GM12872 (cell line): ENCODE measurements around the gene AUTS2.

ENCODE experiments used
- TF ChIP-seq, protein P1 (sequence below): IDR thresholded peaks from 3 replicates; pipeline ENCODE4 v1.5.1; 2011; ENCODE audit warnings: low read depth, mild to moderate bottlenecking, low read length, moderate library complexity; ENCODE audit not compliant: insufficient read depth

The AUTS2 gene

GRCh38 chr7:69769826-69770225, 171.6 kb downstream of the AUTS2 start:
- TF ChIP-seq, protein P1, sequence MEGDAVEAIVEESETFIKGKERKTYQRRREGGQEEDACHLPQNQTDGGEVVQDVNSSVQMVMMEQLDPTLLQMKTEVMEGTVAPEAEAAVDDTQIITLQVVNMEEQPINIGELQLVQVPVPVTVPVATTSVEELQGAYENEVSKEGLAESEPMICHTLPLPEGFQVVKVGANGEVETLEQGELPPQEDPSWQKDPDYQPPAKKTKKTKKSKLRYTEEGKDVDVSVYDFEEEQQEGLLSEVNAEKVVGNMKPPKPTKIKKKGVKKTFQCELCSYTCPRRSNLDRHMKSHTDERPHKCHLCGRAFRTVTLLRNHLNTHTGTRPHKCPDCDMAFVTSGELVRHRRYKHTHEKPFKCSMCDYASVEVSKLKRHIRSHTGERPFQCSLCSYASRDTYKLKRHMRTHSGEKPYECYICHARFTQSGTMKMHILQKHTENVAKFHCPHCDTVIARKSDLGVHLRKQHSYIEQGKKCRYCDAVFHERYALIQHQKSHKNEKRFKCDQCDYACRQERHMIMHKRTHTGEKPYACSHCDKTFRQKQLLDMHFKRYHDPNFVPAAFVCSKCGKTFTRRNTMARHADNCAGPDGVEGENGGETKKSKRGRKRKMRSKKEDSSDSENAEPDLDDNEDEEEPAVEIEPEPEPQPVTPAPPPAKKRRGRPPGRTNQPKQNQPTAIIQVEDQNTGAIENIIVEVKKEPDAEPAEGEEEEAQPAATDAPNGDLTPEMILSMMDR: no peak

- TF ChIP-seq, protein P1: no peak
Measured at GRCh38 chr7:69770613-69771012, 172.3 kb downstream of the AUTS2 start.

- TF ChIP-seq, protein P1: no peak
Measured at GRCh38 chr7:69772718-69773436, 174.6 kb downstream of the AUTS2 start.

GRCh38 chr7:69773535-69774225, 175.4 kb downstream of the AUTS2 start:
- TF ChIP-seq, protein P1: no peak

GRCh38 chr7:69775231-69775771, 177.0 kb downstream of the AUTS2 start:
- TF ChIP-seq, protein P1: no peak

DNA sequence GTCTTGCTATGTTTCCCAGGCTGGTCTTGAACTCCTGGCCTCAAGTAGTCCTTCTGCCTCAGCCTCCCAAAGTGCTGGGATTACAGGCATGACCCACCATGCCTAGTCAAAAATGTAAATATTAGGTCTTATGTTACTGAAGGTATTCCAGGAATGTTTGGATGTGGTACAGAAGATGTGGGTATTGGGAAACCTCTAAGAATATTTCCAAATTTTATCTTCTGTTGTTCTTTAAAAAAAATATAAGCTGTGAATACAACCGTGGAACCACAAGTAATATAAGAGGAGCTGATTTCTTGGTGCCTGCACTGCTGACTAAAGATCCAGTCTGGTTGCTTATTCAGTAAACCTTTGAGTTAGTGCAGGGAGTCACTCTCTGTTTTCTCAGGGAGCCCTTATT, 178.3 kb downstream of the AUTS2 start:
- TF ChIP-seq, protein P1: no peak

GRCh38 chr7:69778138-69778537, 179.9 kb downstream of the AUTS2 start:
- TF ChIP-seq, protein P1: no peak
